Activated T-cell treated with anti-CD3 and anti-CD28 coated beads for 1 hour (primary cell): Measurements from ENCODE around the gene ACR.

ENCODE experiments used
- DNase-seq: peaks from one replicate; pipeline ENCODE4 v3.0.0-alpha.2; 2020; ENCODE audit warnings: low read depth

The ACR gene

GRCh38 chr22:50702821-50703725 lies 34.9 kb upstream of the ACR start:
- no peak for DNase-seq

- DNase-seq = no peak
Measured at GRCh38 chr22:50703726-50704509, 34.1 kb upstream of the ACR start.

- DNase-seq = no peak
Measured at GRCh38 chr22:50704510-50705218, 33.3 kb upstream of the ACR start.

- DNase-seq = no peak
Measured at GRCh38 chr22:50705219-50705691, 32.7 kb upstream of the ACR start.

- DNase-seq = no peak
Measured at GRCh38 chr22:50705851-50706351, 32.1 kb upstream of the ACR start.

GRCh38 chr22:50706481-50707125 lies 31.4 kb upstream of the ACR start:
- no peak for DNase-seq

GRCh38 chr22:50708474-50708873 lies 29.5 kb upstream of the ACR start:
- no peak for DNase-seq

GRCh38 chr22:50708996-50709395 lies 29.0 kb upstream of the ACR start:
- no peak for DNase-seq

- DNase-seq = no peak
Measured at GRCh38 chr22:50710221-50710620, 27.8 kb upstream of the ACR start.

GRCh38 chr22:50710886-50711285 lies 27.1 kb upstream of the ACR start:
- no peak for DNase-seq

GRCh38 chr22:50711446-50712340 lies 26.3 kb upstream of the ACR start:
- DNase-seq = no peak

GRCh38 chr22:50712341-50713007 lies 25.5 kb upstream of the ACR start:
- DNase-seq = no peak

GRCh38 chr22:50713008-50713385 lies 25.0 kb upstream of the ACR start:
- DNase-seq = no peak

GRCh38 chr22:50713571-50714056 lies 24.4 kb upstream of the ACR start:
- no peak for DNase-seq

GRCh38 chr22:50714150-50714549 lies 23.9 kb upstream of the ACR start:
- DNase-seq = no peak

GRCh38 chr22:50714631-50715179 lies 23.3 kb upstream of the ACR start:
- no peak for DNase-seq

- no peak for DNase-seq
Measured at GRCh38 chr22:50715250-50715649, 22.8 kb upstream of the ACR start.

- no peak for DNase-seq
Measured at GRCh38 chr22:50715776-50716175, 22.2 kb upstream of the ACR start.

GRCh38 chr22:50716290-50717024 lies 21.5 kb upstream of the ACR start:
- DNase-seq = no peak
